GM12874 (cell line): ENCODE results near the gene RAB15.

Experiments
- TF ChIP-seq, protein P1 (sequence below): IDR thresholded peaks from 2 replicates; pipeline ENCODE4 v1.5.1; 2011; ENCODE audit warnings: low read depth, mild to moderate bottlenecking, control low read depth, low read length, moderate library complexity; ENCODE audit not compliant: insufficient read depth

Gene RAB15

DNA sequence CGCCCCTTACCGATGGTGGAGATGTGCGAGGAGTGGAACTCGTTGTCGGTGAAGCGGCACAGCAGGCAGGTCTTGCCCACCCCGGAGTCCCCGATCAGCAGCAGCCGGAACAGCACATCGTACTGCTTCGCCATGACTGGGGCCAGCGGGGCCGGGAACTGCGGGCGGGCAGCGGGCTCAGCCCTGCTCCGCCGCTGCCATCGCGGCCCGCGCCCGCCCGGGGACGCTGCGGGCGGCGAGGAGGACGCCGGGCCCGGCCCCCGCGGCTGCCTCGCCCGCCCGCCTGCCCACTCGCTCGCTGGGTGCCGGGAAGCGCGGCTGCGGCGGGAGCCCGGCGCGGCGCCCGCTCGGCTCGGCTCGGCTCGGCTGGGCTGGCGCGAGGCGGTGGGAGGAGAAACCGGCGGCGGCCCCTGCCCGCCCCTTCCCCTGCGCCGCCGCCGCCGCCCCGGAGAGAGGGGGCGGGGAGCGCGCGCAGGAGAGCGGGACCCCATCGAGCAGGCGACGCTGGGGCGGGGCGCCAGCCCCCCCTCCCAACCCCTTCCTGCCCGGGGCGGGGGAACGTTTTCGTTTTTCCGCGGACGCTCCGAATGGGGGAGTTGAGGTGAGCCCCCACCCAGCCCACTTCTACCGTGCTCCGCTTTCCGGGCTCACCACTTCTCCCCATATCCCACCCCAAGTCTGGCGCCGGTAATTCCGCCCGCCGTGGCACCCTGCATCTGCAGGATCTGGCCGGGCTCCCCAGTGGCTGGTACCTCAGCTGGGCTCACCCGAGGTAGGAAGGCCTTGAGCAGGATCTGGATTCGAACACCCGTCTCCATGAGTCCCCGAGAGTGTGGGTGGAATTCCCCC, at the start of gene RAB15:
Gene RAB15 (minus strand): TSS at position 394 of the 849 bp plus-strand sequence. CDS start 260 bp downstream, at position 134.
- TF ChIP-seq, protein P1, sequence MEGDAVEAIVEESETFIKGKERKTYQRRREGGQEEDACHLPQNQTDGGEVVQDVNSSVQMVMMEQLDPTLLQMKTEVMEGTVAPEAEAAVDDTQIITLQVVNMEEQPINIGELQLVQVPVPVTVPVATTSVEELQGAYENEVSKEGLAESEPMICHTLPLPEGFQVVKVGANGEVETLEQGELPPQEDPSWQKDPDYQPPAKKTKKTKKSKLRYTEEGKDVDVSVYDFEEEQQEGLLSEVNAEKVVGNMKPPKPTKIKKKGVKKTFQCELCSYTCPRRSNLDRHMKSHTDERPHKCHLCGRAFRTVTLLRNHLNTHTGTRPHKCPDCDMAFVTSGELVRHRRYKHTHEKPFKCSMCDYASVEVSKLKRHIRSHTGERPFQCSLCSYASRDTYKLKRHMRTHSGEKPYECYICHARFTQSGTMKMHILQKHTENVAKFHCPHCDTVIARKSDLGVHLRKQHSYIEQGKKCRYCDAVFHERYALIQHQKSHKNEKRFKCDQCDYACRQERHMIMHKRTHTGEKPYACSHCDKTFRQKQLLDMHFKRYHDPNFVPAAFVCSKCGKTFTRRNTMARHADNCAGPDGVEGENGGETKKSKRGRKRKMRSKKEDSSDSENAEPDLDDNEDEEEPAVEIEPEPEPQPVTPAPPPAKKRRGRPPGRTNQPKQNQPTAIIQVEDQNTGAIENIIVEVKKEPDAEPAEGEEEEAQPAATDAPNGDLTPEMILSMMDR: no peak

DNA sequence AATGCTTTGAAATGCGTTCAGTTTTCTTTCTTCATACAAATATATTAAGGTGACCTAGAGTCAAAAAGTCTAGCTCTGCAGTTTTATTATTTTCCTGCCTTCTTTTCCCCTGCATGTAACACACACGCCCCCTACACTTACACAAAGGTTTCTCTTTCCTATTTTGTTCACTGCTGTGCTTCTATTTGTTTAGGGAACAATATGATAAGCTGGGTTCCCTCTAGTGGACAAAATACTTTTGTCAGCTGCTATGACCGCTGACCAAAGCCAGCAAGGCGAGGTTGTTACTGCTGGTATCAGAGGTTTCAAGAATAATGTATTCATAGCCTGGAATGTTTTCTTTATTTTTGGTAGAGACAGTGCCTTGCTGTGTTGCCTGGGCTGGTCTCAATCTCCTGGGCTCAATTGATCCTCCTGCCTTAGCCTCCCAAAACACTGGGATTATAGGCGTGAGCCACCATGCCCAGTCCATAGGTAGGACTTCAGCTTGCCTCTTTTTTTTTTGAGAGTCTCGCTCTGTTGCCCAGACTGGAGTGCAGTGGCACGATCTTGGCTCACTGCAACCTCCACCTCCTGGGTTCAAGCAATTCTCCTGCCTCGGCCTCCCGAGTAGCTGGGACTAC, 47.9 kb upstream of the RAB15 start:
- TF ChIP-seq, protein P1: peak; percentile 49

DNA sequence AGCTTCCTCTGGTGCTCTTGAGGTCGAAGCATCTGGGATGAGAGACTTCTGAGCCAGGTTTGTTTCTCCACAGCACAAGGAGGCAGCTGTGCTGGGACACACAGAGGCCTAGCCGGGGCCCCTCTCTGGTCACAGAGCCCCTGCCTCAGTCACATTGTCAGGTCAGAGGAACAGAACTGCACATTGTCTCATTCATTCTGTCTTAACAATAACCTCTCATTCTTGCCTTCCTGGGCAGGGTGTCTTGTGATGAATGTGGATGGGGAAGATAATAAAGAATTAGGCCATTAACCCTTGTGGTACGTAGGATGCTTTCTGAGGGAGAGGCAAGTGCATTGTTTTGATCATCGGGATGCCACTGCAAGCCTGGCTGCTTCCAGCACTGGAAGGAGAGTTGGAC, 44.3 kb upstream of the RAB15 start:
- TF ChIP-seq, protein P1: no peak

DNA sequence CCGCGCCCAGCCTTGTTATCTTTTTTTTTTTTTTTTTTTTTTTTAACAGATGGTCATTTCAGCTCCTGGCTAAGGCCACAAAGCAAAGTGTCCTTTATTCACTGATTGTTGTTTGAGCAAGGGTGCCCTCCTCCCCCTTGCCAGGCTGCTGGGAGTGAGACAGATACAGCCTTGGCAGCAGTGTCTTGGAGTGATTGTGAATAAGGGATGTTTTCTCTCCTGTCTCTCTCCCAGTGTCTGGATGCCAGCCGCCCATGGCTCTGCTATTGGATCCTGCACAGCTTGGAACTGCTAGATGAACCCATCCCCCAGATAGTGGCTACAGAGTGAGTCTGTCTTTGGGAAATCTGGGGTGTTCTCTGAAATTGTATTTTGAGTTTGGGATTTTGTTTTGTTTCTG, 43.3 kb upstream of the RAB15 start:
- TF ChIP-seq, protein P1: no peak

DNA sequence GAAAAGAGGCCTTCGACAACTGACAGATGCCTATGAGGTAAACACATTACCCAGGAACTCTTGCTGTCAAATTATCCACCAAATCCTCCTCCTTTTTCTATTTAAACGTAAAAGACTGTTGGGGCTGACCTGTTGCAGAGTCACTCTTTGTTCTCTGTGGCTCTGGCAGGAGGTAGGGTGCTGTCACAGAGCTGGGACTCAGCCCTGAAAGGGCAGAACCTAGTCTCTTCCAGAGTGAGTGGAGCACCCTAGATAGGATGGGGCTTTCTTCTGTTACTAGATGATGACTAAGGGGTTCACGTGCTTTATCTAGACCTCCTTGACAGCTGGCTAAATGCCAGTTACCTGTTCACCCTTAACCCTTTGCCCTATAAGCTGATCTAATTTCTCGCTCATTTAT, 40.2 kb upstream of the RAB15 start:
- TF ChIP-seq, protein P1: no peak

DNA sequence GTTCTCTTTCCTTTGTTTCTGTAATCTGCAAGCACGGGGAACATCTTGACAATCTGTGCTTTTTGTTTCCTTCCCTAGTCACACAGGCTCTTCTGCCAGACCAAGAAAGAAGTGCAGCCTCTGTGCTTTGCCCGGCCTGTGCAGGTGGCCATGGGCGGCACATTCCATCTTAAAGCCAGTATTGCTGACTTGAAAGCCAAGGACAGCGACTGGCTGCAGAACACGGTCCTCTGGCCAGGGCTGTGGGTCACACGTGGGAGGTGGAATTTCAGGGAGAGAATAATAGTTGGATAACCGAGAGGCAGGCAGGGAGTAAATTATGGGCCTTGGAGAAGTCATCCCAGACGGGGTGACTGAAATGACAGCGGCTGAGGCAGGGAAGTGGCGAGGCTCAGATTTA, 39.4 kb upstream of the RAB15 start:
- TF ChIP-seq, protein P1: no peak

DNA sequence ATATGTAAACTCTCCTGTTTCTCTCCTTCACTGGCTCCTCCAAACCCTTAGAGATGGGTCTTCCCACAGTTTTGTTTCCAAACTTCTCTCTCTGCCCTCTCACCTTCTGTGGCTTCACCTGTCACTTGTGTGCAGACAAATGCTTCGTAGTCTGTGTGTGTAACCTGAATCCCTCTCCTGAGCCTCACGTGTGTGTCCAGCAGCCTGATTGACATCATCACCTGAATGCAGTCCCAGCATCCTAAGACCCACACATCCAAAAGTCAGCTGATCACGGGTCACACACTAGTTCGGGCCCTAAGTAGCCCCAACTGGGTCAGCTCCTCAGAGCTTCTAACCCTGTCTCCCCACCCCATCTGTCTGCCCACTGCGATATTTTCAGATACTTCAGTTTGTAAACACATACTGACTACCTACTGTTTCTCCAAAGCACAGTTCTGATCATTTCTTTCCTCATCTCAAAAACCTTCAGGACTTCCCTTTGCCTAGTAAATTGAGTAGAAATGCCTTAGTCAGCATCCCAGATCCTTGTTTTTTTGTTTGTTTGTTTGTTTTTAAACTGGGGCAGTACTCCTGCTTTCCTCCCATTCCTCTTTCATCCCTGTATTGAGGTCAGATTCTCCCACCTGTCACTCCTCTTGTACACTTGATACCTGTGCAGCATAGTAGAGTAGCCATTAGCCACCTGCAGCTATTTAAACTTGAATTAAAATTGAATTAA, 38.2 kb upstream of the RAB15 start:
- TF ChIP-seq, protein P1: no peak
